Panc1 (cell line): ENCODE results near the gene TULP4. TPM values are rescaled to one million over a fixed set of nuclear protein-coding genes. Genes with fewer than 3 reads are reported as not detected.
"Not testable (repeated sequence)": the region's sequence is repeated elsewhere in the genome, so short reads cannot be mapped to it uniquely, and the experiment has no call there.

Experiments
- ATAC-seq: fragments of 200-7000 bp; cut with Tn5 transposase; 2 replicates; pipeline ENCODE4 v1.9.1; 2020; ENCODE audit warnings: mild to moderate bottlenecking, moderate library complexity
- BruUV-seq: library from RNA; stranded (reverse); fragments of 400-500 nt; replicated peaks from 2 replicates; lab custom pipeline; 2021; lab: Mats Ljungman, UMichigan
- CTCF ChIA-PET: fragments of 300-600 bp; sonication (Branson Sonifier 250); formaldehyde crosslinking; loops from one replicate; lab custom pipeline; 2022; ENCODE audit warnings: antibody characterized with exemption; lab: Charles Lee
- POLR2A ChIA-PET: fragments of 300-600 bp; sonication (Branson Sonifier 250); formaldehyde crosslinking; loops from one replicate; lab custom pipeline; 2022; ENCODE audit warnings: antibody characterized with exemption; lab: Charles Lee
- DNase-seq: peaks from one replicate; pipeline ENCODE4 v3.0.0-alpha.2; 2010; ENCODE audit warnings: low read depth, low spot score
- H3K27ac ChIP-seq: 2 replicates; pipeline ENCODE4 v1.5.1; 2011; ENCODE audit warnings: mild to moderate bottlenecking, low read length, inconsistent platforms
- H3K27me3 ChIP-seq: fragments of 200-500 bp; sonication (Bioruptor generic); 2 replicates; pipeline ENCODE4 v1.6.0; 2014; ENCODE audit warnings: low read length, inconsistent platforms; ENCODE audit not compliant: control insufficient read depth, insufficient read depth
- H3K36me3 ChIP-seq: fragments of 200-500 bp; sonication (Bioruptor generic); 2 replicates; pipeline ENCODE4 v1.5.1; 2014; ENCODE audit warnings: inconsistent platforms, mild to moderate bottlenecking, low read length, moderate library complexity; ENCODE audit not compliant: control insufficient read depth, insufficient read depth
- H3K4me1 ChIP-seq: 2 replicates; pipeline ENCODE4 v1.5.1; 2011; ENCODE audit warnings: inconsistent platforms, mild to moderate bottlenecking, low read length, moderate library complexity; ENCODE audit not compliant: control insufficient read depth, insufficient read depth
- H3K4me3 ChIP-seq, 2 experiments: 2 replicates each; pipeline ENCODE4 v1.5.1; 2011 to 2012; ENCODE audit warnings: low read depth in 2 of 2, low read length in 2 of 2, mild to moderate bottlenecking in 2 of 2, inconsistent platforms in 1 of 2, moderate library complexity in 1 of 2
- H3K9me3 ChIP-seq: fragments of 200-500 bp; sonication (Bioruptor generic); 2 replicates; pipeline ENCODE4 v1.5.1; 2014; ENCODE audit warnings: low read depth, mild to moderate bottlenecking, inconsistent platforms, low read length, moderate library complexity; ENCODE audit not compliant: control insufficient read depth, insufficient read depth
- CTCF ChIP-seq: fragments of 450-650 bp; IDR thresholded peaks from 2 replicates; pipeline ENCODE4 v1.5.1; 2017; ENCODE audit warnings: mild to moderate bottlenecking
- POLR2AphosphoS5 ChIP-seq: IDR thresholded peaks from 2 replicates; pipeline ENCODE4 v1.6.1; 2012; ENCODE audit warnings: mild to moderate bottlenecking, low read depth, low read length, moderate library complexity
- REST ChIP-seq, 2 experiments: IDR thresholded peaks; 2 replicates each; pipeline ENCODE4 v1.6.1; 2011 to 2012; ENCODE audit warnings: low read depth in 2 of 2, control low read depth in 1 of 2, low read length in 1 of 2, mild to moderate bottlenecking in 1 of 2, moderate library complexity in 1 of 2; ENCODE audit not compliant: insufficient read depth in 1 of 2
- SIN3A ChIP-seq: IDR thresholded peaks from 2 replicates; pipeline ENCODE4 v1.6.1; 2012; ENCODE audit warnings: low read depth, mild to moderate bottlenecking, low read length, moderate library complexity, borderline replicate concordance; ENCODE audit not compliant: insufficient read depth
- TCF7L2 ChIP-seq: IDR thresholded peaks from 2 replicates; pipeline ENCODE4 v1.6.1; 2011; ENCODE audit warnings: mild to moderate bottlenecking, low read depth, low read length, inconsistent platforms
- in situ Hi-C: cut with HindIII; loops from 2 replicates; pipeline ENCODE4 v1.10.0; 2016; ENCODE audit warnings: low sequenced_read_pairs, low pct_unique_long_range_greater_than_20kb
- intact Hi-C: fragments of 100-400 bp; cut with micrococcal nuclease; formaldehyde crosslinking; loops from one replicate; pipeline ENCODE4 v1.10.0; 2022; ENCODE audit not compliant: unreplicated experiment
- total RNA-seq: library from RNA; stranded (reverse); gene quantifications from one replicate; pipeline ENCODE4 v1.2.1, GENCODE V29; 2021; ENCODE audit not compliant: unreplicated experiment

TULP4 gene
- total RNA-seq, 1 experiment from 2014 or later, result 105 TPM

DNA sequence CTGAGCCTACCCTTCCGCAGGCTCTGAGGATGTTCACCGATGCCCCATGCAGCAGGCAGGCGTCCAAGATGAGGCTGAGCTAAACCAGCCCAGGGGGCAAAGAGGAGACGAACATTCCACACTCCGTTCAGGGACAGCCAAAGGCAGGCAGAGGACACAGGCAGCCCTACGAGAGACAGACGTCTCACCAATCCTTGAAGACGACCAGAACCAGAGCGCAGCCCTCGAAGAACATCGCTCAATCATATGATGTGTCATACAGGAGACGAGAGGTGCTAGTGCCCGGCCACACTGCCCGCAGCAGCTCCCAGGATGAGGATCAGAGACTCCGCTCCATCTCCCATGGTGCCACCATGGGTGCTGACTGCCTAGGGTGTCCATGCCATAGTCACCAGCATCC lies 212.0 kb downstream of the TULP4 start:
- in situ Hi-C loops, result no loop called here
- Histone ChIP-seq H3K36me3 (no peaks in the 10 kb centered on the region), H3K4me3 (no peak overlapping the region), H3K4me1 (no peaks in the 10 kb centered on the region), H3K9me3 (no peaks in the 10 kb centered on the region), H3K27ac (no peak overlapping the region), H3K27me3 (peaks cover 2% of the 10 kb centered on the region; the same call in 1 of the 2 replicates)
- BruUV-seq, result no TSS peak
- intact Hi-C loops, result no loop called here
- CTCF ChIA-PET, result no interaction called here
- no peak for DNase-seq
- TF ChIP-seq SIN3A, result no peak
- no peak for TF ChIP-seq POLR2AphosphoS5
- no peak for TF ChIP-seq REST (IDR thresholded peaks at IDR 0.05; ENCODE audit: insufficient read depth in 1 of 2, low read depth in 2 of 2, low read length in 1 of 2)
- TF ChIP-seq TCF7L2, result no peak
- POLR2A ChIA-PET, result no interaction called here
- ATAC-seq, result no peak

DNA sequence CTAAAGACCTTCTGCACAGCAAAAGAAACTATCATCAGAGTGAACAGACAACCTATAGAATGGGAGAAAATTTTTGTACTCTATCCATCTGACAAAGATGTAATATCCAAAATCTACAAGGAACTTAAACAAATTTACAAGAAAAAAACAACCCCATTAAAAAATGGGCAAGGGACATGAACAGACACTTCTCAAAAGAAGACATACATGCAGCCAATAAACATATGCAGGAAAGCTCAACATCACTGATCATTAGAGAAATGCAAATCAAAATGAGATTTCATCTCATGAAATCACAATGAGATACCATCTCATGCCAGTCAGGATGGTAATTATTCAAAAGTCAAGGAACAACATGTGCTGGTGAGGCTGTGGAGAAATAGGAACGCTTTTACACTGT lies 215.6 kb downstream of the TULP4 start:
- H3K27me3 ChIP-seq, intact Hi-C loops, BruUV-seq, H3K4me3 ChIP-seq, ATAC-seq, in situ Hi-C loops, H3K36me3 ChIP-seq, H3K9me3 ChIP-seq, POLR2A ChIA-PET, H3K4me1 ChIP-seq, H3K27ac ChIP-seq, DNase-seq, CTCF ChIA-PET: not testable (repeated sequence)

GRCh38 chr6:158528826-158529225 lies 216.6 kb downstream of the TULP4 start:
- no peak for TF ChIP-seq REST (IDR thresholded peaks at IDR 0.05; ENCODE audit: insufficient read depth in 1 of 2, low read depth in 2 of 2, low read length in 1 of 2)
- no peak for TF ChIP-seq POLR2AphosphoS5
- TF ChIP-seq TCF7L2, result no peak
- no peak for TF ChIP-seq CTCF
- no peak for TF ChIP-seq SIN3A
- ChIA-PET POLR2A (no interaction called here), CTCF (no interaction called here)
- intact Hi-C loops, result no loop called here
- Histone ChIP-seq H3K27ac (no peak overlapping the region), H3K9me3 (no peaks in the 10 kb centered on the region), H3K27me3 (peaks cover 2% of the 10 kb centered on the region; the same call in 1 of the 2 replicates), H3K4me1 (no peaks in the 10 kb centered on the region), H3K4me3 (no peak overlapping the region), H3K36me3 (no peaks in the 10 kb centered on the region)
- BruUV-seq, result no TSS peak
- in situ Hi-C loops, result no loop called here
- ATAC-seq (no peak), DNase-seq (no peak)
